ENCODE results near the gene VIPR1.

VIPR1 gene

GRCh38 chr3:42493798-42494151 lies 8.7 kb upstream of the VIPR1 start:
- DNase-seq: no peak

GRCh38 chr3:42495393-42495792 lies 7.0 kb upstream of the VIPR1 start:
- DNase-seq: no peak

GRCh38 chr3:42497009-42497731 lies 5.3 kb upstream of the VIPR1 start:
- DNase-seq: no peak

GRCh38 chr3:42498034-42498433 lies 4.4 kb upstream of the VIPR1 start:
- no peak for DNase-seq

- DNase-seq: no peak
These were observed 3.5 kb upstream of the VIPR1 start for GRCh38 chr3:42498791-42499477.

- DNase-seq: no peak
These were observed 3.0 kb upstream of the VIPR1 start for GRCh38 chr3:42499478-42499871.

- no peak for DNase-seq
These were observed 2.4 kb upstream of the VIPR1 start for GRCh38 chr3:42500091-42500490.

GRCh38 chr3:42500909-42501308 lies 1.5 kb upstream of the VIPR1 start:
- no peak for DNase-seq

- no peak for DNase-seq
These were observed 1.1 kb upstream of the VIPR1 start for GRCh38 chr3:42501321-42501680.

GRCh38 chr3:42501681-42502428 lies 588 bp upstream of the VIPR1 start:
- DNase-seq: peak; percentile 20 to 47 (median 31)

GRCh38 chr3:42503251-42503924 lies 945 bp downstream of the VIPR1 start:
- DNase-seq: no peak

- DNase-seq: no peak
These were observed 1.5 kb downstream of the VIPR1 start for GRCh38 chr3:42503957-42504333.

- DNase-seq: no peak
These were observed 2.1 kb downstream of the VIPR1 start for GRCh38 chr3:42504334-42505127.

- DNase-seq: no peak
These were observed 2.8 kb downstream of the VIPR1 start for GRCh38 chr3:42505128-42505848.

GRCh38 chr3:42505849-42506410 lies 3.5 kb downstream of the VIPR1 start:
- no peak for DNase-seq

- no peak for DNase-seq
These were observed 4.8 kb downstream of the VIPR1 start for GRCh38 chr3:42507252-42507651.

- DNase-seq: no peak
These were observed 5.4 kb downstream of the VIPR1 start for GRCh38 chr3:42507761-42508335.

GRCh38 chr3:42508562-42508961 lies 6.1 kb downstream of the VIPR1 start:
- DNase-seq: no peak

GRCh38 chr3:42509111-42509510 lies 6.7 kb downstream of the VIPR1 start:
- DNase-seq: no peak

GRCh38 chr3:42510325-42510724 lies 7.9 kb downstream of the VIPR1 start:
- DNase-seq: no peak

- no peak for DNase-seq
These were observed 8.8 kb downstream of the VIPR1 start for GRCh38 chr3:42511201-42511600.

Measured in activated CD4-positive, CD25-positive, alpha-beta regulatory T cell (primary cell).